Measurements from ENCODE around the gene CDH20.

DNA sequence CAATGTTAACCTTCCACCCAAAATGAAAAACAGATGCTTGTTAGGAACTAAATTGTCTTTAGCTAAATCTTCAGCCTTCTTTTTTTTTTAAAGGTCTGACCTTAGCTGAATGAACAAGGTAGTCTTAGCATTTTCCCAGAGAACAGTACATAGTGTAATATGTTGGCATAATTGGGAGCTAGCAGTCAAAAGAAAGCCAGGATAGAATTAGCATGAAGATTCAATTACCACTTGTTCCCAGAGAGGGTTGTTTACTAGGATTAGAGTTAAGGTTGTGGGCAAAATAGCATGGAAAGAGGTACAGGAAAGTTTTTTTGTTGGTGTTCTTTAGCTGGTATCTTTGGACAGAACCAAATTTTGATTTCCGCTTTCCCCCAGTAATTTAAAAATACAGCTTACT lies 6.9 kb downstream of the CDH20 start:
- TF ChIP-seq POLR2A (IDR thresholded peaks at IDR 0.05), result no peak
- TF ChIP-seq CTCF (IDR thresholded peaks at IDR 0.05), result no peak

Measured in uterus (tissue), 2 donors.